Vagina (tissue), 2 donors: Measurements from ENCODE around the gene ASB8.

Experiments used
- POLR2A ChIP-seq, 2 donors: fragments of 450-650 bp; IDR thresholded peaks; one replicate each; pipeline ENCODE4 v1.6.1; 2017; ENCODE audit warnings: antibody characterized with exemption in 2 of 2, mild to moderate bottlenecking in 2 of 2, moderate library complexity in 2 of 2
- POLR2AphosphoS5 ChIP-seq, 2 donors: sonication (generic); formaldehyde crosslinking; IDR thresholded peaks; one replicate each; pipeline ENCODE4 v1.9.0; 2017; ENCODE audit warnings: antibody characterized with exemption in 2 of 2, mild to moderate bottlenecking in 2 of 2, low read depth in 1 of 2; ENCODE audit not compliant: insufficient read depth in 1 of 2
- TF ChIP-seq, protein P1 (sequence below), 3 experiments: fragments of 450-650 bp in 2 of 3; fragments of 200-600 bp in 1 of 3; sonication (generic) in 1 of 3; IDR thresholded peaks; one replicate each; pipeline ENCODE4 v1.5.1; 2017 to 2019; ENCODE audit warnings: antibody characterized with exemption in 3 of 3, mild to moderate bottlenecking in 2 of 3, moderate library complexity in 2 of 3

DNA sequence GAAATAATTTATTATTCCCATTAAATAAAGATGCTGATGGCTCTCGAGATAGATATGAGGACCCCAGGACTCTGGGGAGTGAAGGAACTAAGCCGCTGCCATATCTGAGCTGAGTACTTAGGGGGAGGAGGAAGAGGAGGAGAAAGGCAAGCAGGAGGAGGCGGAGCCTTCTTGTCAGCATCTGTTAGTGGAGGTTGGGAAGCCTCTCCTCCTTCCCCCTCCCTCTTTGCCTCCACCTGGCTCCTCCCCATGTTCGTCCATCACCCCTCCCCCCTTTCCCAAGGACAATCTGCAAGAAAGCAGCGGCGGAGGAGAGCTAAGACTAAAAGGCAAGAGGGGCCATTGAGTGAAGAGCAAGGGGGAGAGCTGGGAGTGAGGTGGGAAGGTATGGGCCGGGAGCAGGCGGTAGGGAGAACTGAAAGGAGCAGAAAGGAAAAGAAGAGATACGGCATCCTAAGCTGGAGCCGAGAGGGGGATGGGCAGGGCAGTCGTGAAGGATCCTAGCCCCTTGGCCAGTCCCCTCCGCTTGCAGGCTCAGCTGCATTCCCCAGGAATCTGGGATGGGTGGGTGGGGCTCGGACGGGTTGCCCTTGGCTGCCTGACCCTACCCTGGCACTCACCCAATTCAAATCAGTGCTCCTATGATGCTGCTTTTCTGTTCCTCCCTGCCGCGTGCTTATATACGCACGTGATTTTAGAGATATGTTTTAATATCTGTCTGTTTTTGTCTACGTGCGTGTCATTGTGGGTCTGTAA lies 38.1 kb downstream of the ASB8 start, which contains the start of gene PFKM:
- TF ChIP-seq, protein P1, sequence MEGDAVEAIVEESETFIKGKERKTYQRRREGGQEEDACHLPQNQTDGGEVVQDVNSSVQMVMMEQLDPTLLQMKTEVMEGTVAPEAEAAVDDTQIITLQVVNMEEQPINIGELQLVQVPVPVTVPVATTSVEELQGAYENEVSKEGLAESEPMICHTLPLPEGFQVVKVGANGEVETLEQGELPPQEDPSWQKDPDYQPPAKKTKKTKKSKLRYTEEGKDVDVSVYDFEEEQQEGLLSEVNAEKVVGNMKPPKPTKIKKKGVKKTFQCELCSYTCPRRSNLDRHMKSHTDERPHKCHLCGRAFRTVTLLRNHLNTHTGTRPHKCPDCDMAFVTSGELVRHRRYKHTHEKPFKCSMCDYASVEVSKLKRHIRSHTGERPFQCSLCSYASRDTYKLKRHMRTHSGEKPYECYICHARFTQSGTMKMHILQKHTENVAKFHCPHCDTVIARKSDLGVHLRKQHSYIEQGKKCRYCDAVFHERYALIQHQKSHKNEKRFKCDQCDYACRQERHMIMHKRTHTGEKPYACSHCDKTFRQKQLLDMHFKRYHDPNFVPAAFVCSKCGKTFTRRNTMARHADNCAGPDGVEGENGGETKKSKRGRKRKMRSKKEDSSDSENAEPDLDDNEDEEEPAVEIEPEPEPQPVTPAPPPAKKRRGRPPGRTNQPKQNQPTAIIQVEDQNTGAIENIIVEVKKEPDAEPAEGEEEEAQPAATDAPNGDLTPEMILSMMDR (IDR thresholded peaks at IDR 0.05): no peak
- TF ChIP-seq POLR2AphosphoS5 (IDR thresholded peaks at IDR 0.05; ENCODE audit: insufficient read depth in 1 of 2, low read depth in 1 of 2): peak; percentile 27 to 59
- peak in 1 of 2 donors; percentile 17 for TF ChIP-seq POLR2A (IDR thresholded peaks at IDR 0.05)
